GM23338 (cell line): Measurements from ENCODE around the gene CSNK1A1L. TPM values are rescaled to one million over a fixed set of nuclear protein-coding genes. Genes with fewer than 3 reads are reported as not detected.

Experiments
- ATAC-seq: fragments of 200-7000 bp; cut with Tn5 transposase; 3 replicates; pipeline ENCODE4 v1.9.1; 2020
- DNase-seq: peaks from one replicate; pipeline ENCODE4 v3.0.0-alpha.2; 2015; ENCODE audit warnings: low spot score
- H2AFZ ChIP-seq: fragments of 200-600 bp; sonication (generic); 2 replicates; pipeline ENCODE4 v1.8.0; 2016; ENCODE audit warnings: antibody characterized with exemption, mild to moderate bottlenecking, moderate library complexity
- H3F3A ChIP-seq: fragments of 200-600 bp; sonication (generic); replicated peaks from 2 replicates; pipeline ENCODE4 v1.8.0; 2017; ENCODE audit warnings: antibody characterized with exemption, mixed run types, low read depth
- H3K27ac ChIP-seq: fragments of 200-600 bp; sonication (generic); 2 replicates; pipeline ENCODE4 v1.6.1; 2016; ENCODE audit warnings: low read depth
- H3K27me3 ChIP-seq: fragments of 200-600 bp; sonication (generic); 2 replicates; pipeline ENCODE4 v1.8.0; 2016; ENCODE audit warnings: mild to moderate bottlenecking, mixed run types, moderate library complexity; ENCODE audit not compliant: insufficient read depth
- H3K36me3 ChIP-seq: fragments of 200-600 bp; sonication (generic); 2 replicates; pipeline ENCODE4 v1.8.0; 2016; ENCODE audit warnings: mild to moderate bottlenecking; ENCODE audit not compliant: insufficient read depth
- H3K4me1 ChIP-seq: fragments of 200-600 bp; sonication (generic); 2 replicates; pipeline ENCODE4 v1.8.0; 2016; ENCODE audit warnings: mild to moderate bottlenecking, moderate library complexity; ENCODE audit not compliant: insufficient read depth
- H3K4me2 ChIP-seq: fragments of 200-600 bp; sonication (generic); 2 replicates; pipeline ENCODE4 v1.7.1; 2017; ENCODE audit warnings: mixed run types
- H3K4me3 ChIP-seq: fragments of 200-600 bp; sonication (generic); 2 replicates; pipeline ENCODE4 v1.6.1; 2016; ENCODE audit warnings: mixed run types
- H3K79me2 ChIP-seq: fragments of 200-600 bp; sonication (generic); replicated peaks from 2 replicates; pipeline ENCODE4 v1.8.0; 2017; ENCODE audit warnings: mild to moderate bottlenecking; ENCODE audit not compliant: insufficient read depth
- H3K9me2 ChIP-seq: fragments of 200-600 bp; sonication (generic); 2 replicates; pipeline ENCODE4 v1.8.0; 2017; ENCODE audit not compliant: insufficient read depth
- H4K20me1 ChIP-seq: fragments of 200-600 bp; sonication (generic); replicated peaks from 2 replicates; pipeline ENCODE4 v1.8.0; 2017; ENCODE audit warnings: mild to moderate bottlenecking; ENCODE audit not compliant: insufficient read depth
- H3K27ac Mint-ChIP-seq: 2 replicates; pipeline ENCODE4 v1.8.0; 2020; ENCODE audit warnings: inconsistent platforms, mild to moderate bottlenecking, moderate library complexity, mixed read lengths
- H3K27me3 Mint-ChIP-seq: 3 replicates; pipeline ENCODE4 v1.8.0; 2022; ENCODE audit warnings: low read depth, mild to moderate bottlenecking, moderate library complexity, mixed read lengths, inconsistent platforms; ENCODE audit not compliant: insufficient read depth, poor library complexity
- H3K36me3 Mint-ChIP-seq: 3 replicates; pipeline ENCODE4 v1.8.0; 2021; ENCODE audit warnings: low read depth, mild to moderate bottlenecking, inconsistent platforms, moderate library complexity, mixed read lengths
- H3K4me1 Mint-ChIP-seq: 3 replicates; pipeline ENCODE4 v1.8.0; 2020; ENCODE audit warnings: mild to moderate bottlenecking, inconsistent platforms, mixed read lengths
- H3K4me3 Mint-ChIP-seq: 3 replicates; pipeline ENCODE4 v1.8.0; 2021; ENCODE audit warnings: moderate library complexity, mild to moderate bottlenecking, inconsistent platforms, mixed read lengths
- H3K9me3 Mint-ChIP-seq: 3 replicates; pipeline ENCODE4 v1.8.0; 2020; ENCODE audit warnings: moderate library complexity, mild to moderate bottlenecking, inconsistent platforms, mixed read lengths
- CREB1 ChIP-seq: fragments of 250-450 bp; sonication (Bioruptor Pico); IDR thresholded peaks from 2 replicates; pipeline ENCODE4 v1.5.0; 2020; ENCODE audit warnings: low read depth, mild to moderate bottlenecking, moderate library complexity
- CTCF ChIP-seq, 2 experiments: fragments of 200-600 bp in 1 of 2; sonication (generic) in 1 of 2; conservative IDR thresholded peaks; 2 replicates each; pipeline versions ENCODE4 v1.5.1 to v1.6.1; 2016 to 2017; ENCODE audit warnings: antibody characterized with exemption in 2 of 2, low read depth in 2 of 2, mild to moderate bottlenecking in 2 of 2, moderate library complexity in 1 of 2
- EZH2 ChIP-seq: fragments of 200-600 bp; sonication (generic); IDR thresholded peaks from one replicate; pipeline ENCODE4 v1.8.0; 2017; ENCODE audit warnings: antibody characterized with exemption, mild to moderate bottlenecking, low read depth; ENCODE audit not compliant: unreplicated experiment
- EZH2phosphoT487 ChIP-seq: fragments of 200-600 bp; sonication (generic); IDR thresholded peaks from one replicate; pipeline ENCODE4 v1.8.1; 2018; ENCODE audit warnings: antibody characterized with exemption; ENCODE audit not compliant: unreplicated experiment
- JUNB ChIP-seq: IDR thresholded peaks from one replicate; pipeline ENCODE4 v1.6.1; 2016; ENCODE audit warnings: antibody characterized with exemption; ENCODE audit not compliant: unreplicated experiment
- POLR2AphosphoS5 ChIP-seq: IDR thresholded peaks from 2 replicates; pipeline ENCODE4 v1.6.1; 2016; ENCODE audit warnings: antibody characterized with exemption, low read depth
- ZNF114 ChIP-seq: fragments of 250-450 bp; sonication (Bioruptor Pico); IDR thresholded peaks from 2 replicates; pipeline ENCODE4 v1.5.0; 2020; ENCODE audit warnings: mild to moderate bottlenecking, moderate library complexity
- ZNF331 ChIP-seq: fragments of 250-450 bp; sonication (Bioruptor Pico); IDR thresholded peaks from 2 replicates; pipeline ENCODE4 v1.5.0; 2020; ENCODE audit warnings: low read depth, mild to moderate bottlenecking, moderate library complexity
- polyA plus RNA-seq: library from polyadenylated mRNA; unstranded; fragments of >200 nt; fragmentation: Nextera tagmentation; extraction: Ambion mirVana; gene quantifications from 2 replicates; pipeline ENCODE4 v1.2.1, GENCODE V29; 2016
- total RNA-seq: library from RNA; depleted of rRNA; stranded (reverse); fragments of >200 nt; shearing (Covaris generic); gene quantifications from 2 replicates; pipeline ENCODE4 v1.2.3, GENCODE V29; 2014
- TF ChIP-seq, protein P1 (sequence below): fragments of 250-450 bp; sonication (Bioruptor Pico); IDR thresholded peaks from 2 replicates; pipeline ENCODE4 v1.5.0; 2020; ENCODE audit warnings: mild to moderate bottlenecking, moderate library complexity

The CSNK1A1L gene
- total and polyA plus RNA-seq, 2 experiments from 2014 or later: not detected

GRCh38 chr13:37094840-37095239, 10.6 kb downstream of the CSNK1A1L start (continued):
- TF ChIP-seq, protein P1, sequence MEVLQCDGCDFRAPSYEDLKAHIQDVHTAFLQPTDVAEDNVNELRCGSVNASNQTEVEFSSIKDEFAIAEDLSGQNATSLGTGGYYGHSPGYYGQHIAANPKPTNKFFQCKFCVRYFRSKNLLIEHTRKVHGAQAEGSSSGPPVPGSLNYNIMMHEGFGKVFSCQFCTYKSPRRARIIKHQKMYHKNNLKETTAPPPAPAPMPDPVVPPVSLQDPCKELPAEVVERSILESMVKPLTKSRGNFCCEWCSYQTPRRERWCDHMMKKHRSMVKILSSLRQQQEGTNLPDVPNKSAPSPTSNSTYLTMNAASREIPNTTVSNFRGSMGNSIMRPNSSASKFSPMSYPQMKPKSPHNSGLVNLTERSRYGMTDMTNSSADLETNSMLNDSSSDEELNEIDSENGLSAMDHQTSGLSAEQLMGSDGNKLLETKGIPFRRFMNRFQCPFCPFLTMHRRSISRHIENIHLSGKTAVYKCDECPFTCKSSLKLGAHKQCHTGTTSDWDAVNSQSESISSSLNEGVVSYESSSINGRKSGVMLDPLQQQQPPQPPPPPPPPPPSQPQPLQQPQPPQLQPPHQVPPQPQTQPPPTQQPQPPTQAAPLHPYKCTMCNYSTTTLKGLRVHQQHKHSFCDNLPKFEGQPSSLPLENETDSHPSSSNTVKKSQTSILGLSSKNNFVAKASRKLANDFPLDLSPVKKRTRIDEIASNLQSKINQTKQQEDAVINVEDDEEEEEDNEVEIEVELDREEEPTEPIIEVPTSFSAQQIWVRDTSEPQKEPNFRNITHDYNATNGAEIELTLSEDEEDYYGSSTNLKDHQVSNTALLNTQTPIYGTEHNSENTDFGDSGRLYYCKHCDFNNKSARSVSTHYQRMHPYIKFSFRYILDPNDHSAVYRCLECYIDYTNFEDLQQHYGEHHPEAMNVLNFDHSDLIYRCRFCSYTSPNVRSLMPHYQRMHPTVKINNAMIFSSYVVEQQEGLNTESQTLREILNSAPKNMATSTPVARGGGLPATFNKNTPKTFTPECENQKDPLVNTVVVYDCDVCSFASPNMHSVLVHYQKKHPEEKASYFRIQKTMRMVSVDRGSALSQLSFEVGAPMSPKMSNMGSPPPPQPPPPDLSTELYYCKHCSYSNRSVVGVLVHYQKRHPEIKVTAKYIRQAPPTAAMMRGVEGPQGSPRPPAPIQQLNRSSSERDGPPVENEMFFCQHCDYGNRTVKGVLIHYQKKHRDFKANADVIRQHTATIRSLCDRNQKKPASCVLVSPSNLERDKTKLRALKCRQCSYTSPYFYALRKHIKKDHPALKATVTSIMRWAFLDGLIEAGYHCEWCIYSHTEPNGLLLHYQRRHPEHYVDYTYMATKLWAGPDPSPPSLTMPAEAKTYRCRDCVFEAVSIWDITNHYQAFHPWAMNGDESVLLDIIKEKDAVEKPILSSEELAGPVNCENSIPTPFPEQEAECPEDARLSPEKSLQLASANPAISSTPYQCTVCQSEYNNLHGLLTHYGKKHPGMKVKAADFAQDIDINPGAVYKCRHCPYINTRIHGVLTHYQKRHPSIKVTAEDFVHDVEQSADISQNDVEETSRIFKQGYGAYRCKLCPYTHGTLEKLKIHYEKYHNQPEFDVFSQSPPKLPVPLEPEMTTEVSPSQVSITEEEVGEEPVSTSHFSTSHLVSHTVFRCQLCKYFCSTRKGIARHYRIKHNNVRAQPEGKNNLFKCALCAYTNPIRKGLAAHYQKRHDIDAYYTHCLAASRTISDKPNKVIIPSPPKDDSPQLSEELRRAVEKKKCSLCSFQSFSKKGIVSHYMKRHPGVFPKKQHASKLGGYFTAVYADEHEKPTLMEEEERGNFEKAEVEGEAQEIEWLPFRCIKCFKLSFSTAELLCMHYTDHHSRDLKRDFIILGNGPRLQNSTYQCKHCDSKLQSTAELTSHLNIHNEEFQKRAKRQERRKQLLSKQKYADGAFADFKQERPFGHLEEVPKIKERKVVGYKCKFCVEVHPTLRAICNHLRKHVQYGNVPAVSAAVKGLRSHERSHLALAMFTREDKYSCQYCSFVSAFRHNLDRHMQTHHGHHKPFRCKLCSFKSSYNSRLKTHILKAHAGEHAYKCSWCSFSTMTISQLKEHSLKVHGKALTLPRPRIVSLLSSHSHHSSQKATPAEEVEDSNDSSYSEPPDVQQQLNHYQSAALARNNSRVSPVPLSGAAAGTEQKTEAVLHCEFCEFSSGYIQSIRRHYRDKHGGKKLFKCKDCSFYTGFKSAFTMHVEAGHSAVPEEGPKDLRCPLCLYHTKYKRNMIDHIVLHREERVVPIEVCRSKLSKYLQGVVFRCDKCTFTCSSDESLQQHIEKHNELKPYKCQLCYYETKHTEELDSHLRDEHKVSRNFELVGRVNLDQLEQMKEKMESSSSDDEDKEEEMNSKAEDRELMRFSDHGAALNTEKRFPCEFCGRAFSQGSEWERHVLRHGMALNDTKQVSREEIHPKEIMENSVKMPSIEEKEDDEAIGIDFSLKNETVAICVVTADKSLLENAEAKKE (CRISPR knock-in tag): no peak
- TF ChIP-seq ZNF114 (CRISPR knock-in tag) (no peak), POLR2AphosphoS5 (no peak), CREB1 (no peak)

GRCh38 chr13:37094099-37094498, 11.4 kb downstream of the CSNK1A1L start:
- Mint-ChIP-seq H3K4me3 (no peak overlapping the region), H3K9me3 (no peaks in the 10 kb centered on the region), H3K4me1 (no peaks in the 10 kb centered on the region), H3K36me3 (no peaks in the 10 kb centered on the region), H3K27me3 (peaks cover 2% of the 10 kb centered on the region), H3K27ac (no peak overlapping the region)
- Histone ChIP-seq H3K4me3 (no peak overlapping the region), H2AFZ (no peak overlapping the region), H3K36me3 (no peaks in the 10 kb centered on the region), H3F3A (no peaks in the 10 kb centered on the region), H3K4me1 (no peaks in the 10 kb centered on the region), H3K79me2 (no peaks in the 10 kb centered on the region), H4K20me1 (no peaks in the 10 kb centered on the region), H3K4me2 (no peak overlapping the region), H3K27ac (no peak overlapping the region), H3K9me2 (no peaks in the 10 kb centered on the region), H3K27me3 (no peaks in the 10 kb centered on the region)
- DNase-seq (no peak), ATAC-seq (no peak)
- no peak for TF ChIP-seq ZNF114 (CRISPR knock-in tag)
- TF ChIP-seq EZH2: no peak
- TF ChIP-seq EZH2phosphoT487: no peak
- no peak for TF ChIP-seq ZNF331 (CRISPR knock-in tag)
- TF ChIP-seq CREB1: no peak
- TF ChIP-seq CTCF (conservative IDR thresholded peaks at IDR 0.05; ENCODE audit: low read depth in 2 of 2): no peak
- no peak for TF ChIP-seq JUNB
